HepG2 (cell line): ENCODE data around the gene DPH1. TPM values are rescaled to one million over a fixed set of nuclear protein-coding genes. Genes with fewer than 3 reads are reported as not detected.

Experiments used
- CREB1 ChIP-seq, 2 experiments: fragments of 450-650 bp in 1 of 2; IDR thresholded peaks; 2 replicates each; pipeline ENCODE4 v1.6.1; 2016 to 2017; ENCODE audit warnings: control low read depth in 1 of 2, mild to moderate bottlenecking in 1 of 2, missing compliant biosample characterization in 1 of 2, missing genetic modification characterization in 1 of 2
- FOXO1 ChIP-seq: sonication (generic); formaldehyde crosslinking; IDR thresholded peaks from 2 replicates; pipeline ENCODE4 v1.4.0; 2020; ENCODE audit warnings: missing genetic modification reagents
- FOXP4 ChIP-seq: sonication (generic); formaldehyde crosslinking; IDR thresholded peaks from 2 replicates; pipeline ENCODE4 v1.4.0; 2020; ENCODE audit warnings: missing genetic modification reagents
- GABPA ChIP-seq, 2 experiments: IDR thresholded peaks; 2 replicates each; pipeline ENCODE4 v1.6.1; 2011 to 2016; ENCODE audit warnings: low read depth in 2 of 2, low read length in 1 of 2, missing biosample characterization in 1 of 2, missing genetic modification characterization in 1 of 2
- HMGA1 ChIP-seq: sonication (generic); formaldehyde crosslinking; conservative IDR thresholded peaks from 2 replicates; pipeline ENCODE4 v1.4.0; 2020; ENCODE audit warnings: missing genetic modification reagents
- JUN ChIP-seq: sonication (generic); formaldehyde crosslinking; IDR thresholded peaks from 2 replicates; pipeline ENCODE4 v1.4.0; 2020; ENCODE audit warnings: mild to moderate bottlenecking, missing genetic modification reagents
- KDM6A ChIP-seq: IDR thresholded peaks from 2 replicates; pipeline ENCODE4 v1.6.1; 2016; ENCODE audit warnings: low read depth
- NFIB ChIP-seq: sonication (generic); formaldehyde crosslinking; IDR thresholded peaks from 2 replicates; pipeline ENCODE4 v1.9.0; 2021; ENCODE audit warnings: missing genetic modification reagents, mild to moderate bottlenecking, borderline replicate concordance
- POGZ ChIP-seq: sonication (generic); formaldehyde crosslinking; IDR thresholded peaks from 2 replicates; pipeline ENCODE4 v1.4.0; 2020; ENCODE audit warnings: mild to moderate bottlenecking, missing genetic modification reagents
- RBFOX2 ChIP-seq: fragments of 200-400 bp; formaldehyde crosslinking; IDR thresholded peaks from 2 replicates; pipeline ENCODE4 v1.6.1; 2017; ENCODE audit warnings: low read depth, mild to moderate bottlenecking, low read length
- REPIN1 ChIP-seq: sonication (generic); formaldehyde crosslinking; IDR thresholded peaks from 2 replicates; pipeline ENCODE4 v1.8.0; 2022; ENCODE audit warnings: missing genetic modification reagents, low read depth, mild to moderate bottlenecking, borderline replicate concordance
- TCF12 ChIP-seq, 2 experiments: fragments of 450-650 bp in 1 of 2; sonication (generic) in 1 of 2; formaldehyde crosslinking in 1 of 2; IDR thresholded peaks; 2 replicates each; pipeline versions ENCODE4 v1.6.1 to v1.8.0; 2017 to 2022; ENCODE audit warnings: antibody characterized with exemption in 1 of 2, mild to moderate bottlenecking in 1 of 2, missing genetic modification reagents in 1 of 2, moderate library complexity in 1 of 2
- TFAP4 ChIP-seq: sonication (generic); IDR thresholded peaks from 2 replicates; pipeline ENCODE4 v1.6.1; 2016; ENCODE audit warnings: low read depth, borderline replicate concordance
- ZNF207 ChIP-seq: fragments of 450-650 bp; IDR thresholded peaks from 2 replicates; pipeline ENCODE4 v1.6.1; 2016; ENCODE audit warnings: antibody characterized with exemption, borderline replicate concordance
- ZNF556 ChIP-seq: sonication (generic); formaldehyde crosslinking; IDR thresholded peaks from 2 replicates; pipeline ENCODE4 v1.4.0; 2020; ENCODE audit warnings: mild to moderate bottlenecking, missing genetic modification reagents, borderline replicate concordance
- ZNF609 ChIP-seq: sonication (generic); formaldehyde crosslinking; IDR thresholded peaks from 2 replicates; pipeline ENCODE4 v1.4.0; 2020; ENCODE audit warnings: mild to moderate bottlenecking, missing genetic modification reagents, borderline replicate concordance
- ZNF883 ChIP-seq: sonication (generic); formaldehyde crosslinking; IDR thresholded peaks from 2 replicates; pipeline ENCODE4 v1.5.1; 2020; ENCODE audit warnings: mild to moderate bottlenecking, missing genetic modification reagents; ENCODE audit errors: not compliant biosample characterization
- ZSCAN31 ChIP-seq: sonication (generic); formaldehyde crosslinking; IDR thresholded peaks from 2 replicates; pipeline ENCODE4 v1.5.0; 2020; ENCODE audit warnings: low read depth, mild to moderate bottlenecking, missing genetic modification reagents
- polyA plus RNA-seq, 8 experiments: library from polyadenylated mRNA; depleted of rRNA in 3 of 8; stranded (reverse) in 7 of 8; unstranded in 1 of 8; fragments of >200 nt; fragmentation: Illumina TruSeq in 4 of 8; extraction: Trizol in 4 of 8; gene quantifications; 2 replicates each; pipeline versions ENCODE4 v1.2.1 to v1.2.3, GENCODE V29; 2011 to 2016; ENCODE audit warnings: low read depth in 4 of 8, missing spikeins in 1 of 8, mixed read lengths in 1 of 8; ENCODE audit not compliant: insufficient read depth in 1 of 8
- total RNA-seq, 5 experiments: library from RNA; depleted of rRNA; stranded (reverse); fragments of >200 nt; fragmentation: Illumina TruSeq; extraction: Trizol; gene quantifications; 2 replicates each; pipeline ENCODE4 v1.2.3, GENCODE V29; 2016; ENCODE audit warnings: low read depth in 1 of 5
- TF ChIP-seq, protein P1 (sequence below): sonication (generic); formaldehyde crosslinking; IDR thresholded peaks from 2 replicates; pipeline ENCODE4 v1.8.0; 2022; ENCODE audit warnings: missing genetic modification reagents, mild to moderate bottlenecking, inconsistent platforms, borderline replicate concordance

Gene DPH1
- total and polyA plus RNA-seq, 2 of the 13 experiments (the other 11 are each of a cell fraction or from before 2014, with no cell fraction given) = 25.3 to 42.8 TPM

- TF ChIP-seq FOXP4 (no peak), ZSCAN31 (no peak), FOXO1 (peak; percentile 7; the same call in 1 of the 2 replicates), ZNF883 (no peak), ZNF556 (CRISPR knock-in tag) (no peak), TCF12 (IDR thresholded peaks at IDR 0.05) (no peak), TCF12 (CRISPR knock-in tag; IDR thresholded peaks at IDR 0.05) (no peak), ZNF207 (no peak), KDM6A (no peak), GABPA (IDR thresholded peaks at IDR 0.05; ENCODE audit: low read depth, low read length) (peak; percentile 51), GABPA (CRISPR knock-in tag; IDR thresholded peaks at IDR 0.05; ENCODE audit: low read depth) (peak; percentile 70), JUN (no peak), ZNF609 (no peak), CREB1 (IDR thresholded peaks at IDR 0.05) (peak; percentile 91), CREB1 (CRISPR knock-in tag; IDR thresholded peaks at IDR 0.05) (no peak), RBFOX2 (0 out of 2 replicates have a peak, but pooled peaks have one; percentile 40), REPIN1 (CRISPR knock-in tag) (no peak), HMGA1 (CRISPR knock-in tag) (no peak), TFAP4 (no peak), NFIB (CRISPR knock-in tag) (no peak), POGZ (CRISPR knock-in tag) (no peak)
- TF ChIP-seq, protein P1, sequence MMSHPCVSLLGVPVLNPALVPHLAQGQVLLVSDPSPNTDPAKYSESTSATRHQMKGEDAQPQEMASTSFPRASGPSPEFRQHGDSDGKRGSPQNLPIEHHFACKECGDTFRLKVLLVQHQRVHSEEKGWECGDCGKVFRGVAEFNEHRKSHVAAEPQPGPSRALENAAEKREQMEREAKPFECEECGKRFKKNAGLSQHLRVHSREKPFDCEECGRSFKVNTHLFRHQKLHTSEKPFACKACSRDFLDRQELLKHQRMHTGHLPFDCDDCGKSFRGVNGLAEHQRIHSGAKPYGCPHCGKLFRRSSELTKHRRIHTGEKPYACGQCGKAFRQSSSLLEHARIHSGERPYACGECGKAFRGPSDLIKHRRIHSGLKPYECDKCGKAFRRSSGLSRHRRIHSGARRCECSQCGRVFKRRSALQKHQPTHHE (CRISPR knock-in tag) = no peak
Observed at GRCh38 chr17:2050300-2051060, 20.5 kb downstream of the DPH1 start (continued).
